ENCODE results near the gene CLIP1. TPM values are rescaled to one million over a fixed set of nuclear protein-coding genes. Genes with fewer than 3 reads are reported as not detected.

The CLIP1 gene
- total RNA-seq, 1 experiment from 2014 or later = 62.2 TPM

DNA sequence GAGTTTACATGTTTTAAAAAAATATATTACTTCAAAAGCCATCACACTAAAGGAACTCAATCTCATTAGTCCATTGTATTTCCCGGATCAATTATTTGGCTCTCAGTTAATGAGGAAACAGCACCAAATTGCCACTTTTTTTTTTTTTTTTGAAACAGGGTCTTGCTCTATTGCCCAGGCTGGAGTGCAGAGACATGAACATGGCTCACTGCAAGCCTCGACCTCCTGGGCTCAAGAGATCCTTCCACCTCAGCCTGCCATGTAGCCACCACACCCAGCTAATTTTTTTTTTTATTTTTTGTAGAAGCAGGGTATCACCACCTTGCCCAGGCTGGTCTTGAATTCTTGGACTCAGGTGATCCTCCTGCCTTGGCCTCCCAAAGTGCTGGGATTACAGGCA lies 77.4 kb downstream of the CLIP1 start:
- POLR2A ChIA-PET (ENCODE audit: low non-redundant PET) = no interaction called here
- Histone ChIP-seq H3K4me3 (ENCODE audit: low read depth, low read length, poor library complexity, severe bottlenecking) (no peak overlapping the region), H3K4me1 (ENCODE audit: insufficient read depth, low read length, poor library complexity, severe bottlenecking) (no peaks in the 10 kb centered on the region), H3K27ac (ENCODE audit: low read depth, low read length, poor library complexity, severe bottlenecking) (no peak overlapping the region), H3K36me3 (ENCODE audit: insufficient read depth, low read length, poor library complexity, severe bottlenecking) (no peaks in the 10 kb centered on the region), H3K9me3 (ENCODE audit: low read depth, low read length, poor library complexity, severe bottlenecking) (no peaks in the 10 kb centered on the region), H3K27me3 (replicated peaks; ENCODE audit: insufficient read depth, low read depth, low read length, poor library complexity) (no peaks in the 10 kb centered on the region)
- intact Hi-C loops (cut with micrococcal nuclease; ENCODE audit: unreplicated experiment) = no loop called here
- TF ChIP-seq, protein P1, sequence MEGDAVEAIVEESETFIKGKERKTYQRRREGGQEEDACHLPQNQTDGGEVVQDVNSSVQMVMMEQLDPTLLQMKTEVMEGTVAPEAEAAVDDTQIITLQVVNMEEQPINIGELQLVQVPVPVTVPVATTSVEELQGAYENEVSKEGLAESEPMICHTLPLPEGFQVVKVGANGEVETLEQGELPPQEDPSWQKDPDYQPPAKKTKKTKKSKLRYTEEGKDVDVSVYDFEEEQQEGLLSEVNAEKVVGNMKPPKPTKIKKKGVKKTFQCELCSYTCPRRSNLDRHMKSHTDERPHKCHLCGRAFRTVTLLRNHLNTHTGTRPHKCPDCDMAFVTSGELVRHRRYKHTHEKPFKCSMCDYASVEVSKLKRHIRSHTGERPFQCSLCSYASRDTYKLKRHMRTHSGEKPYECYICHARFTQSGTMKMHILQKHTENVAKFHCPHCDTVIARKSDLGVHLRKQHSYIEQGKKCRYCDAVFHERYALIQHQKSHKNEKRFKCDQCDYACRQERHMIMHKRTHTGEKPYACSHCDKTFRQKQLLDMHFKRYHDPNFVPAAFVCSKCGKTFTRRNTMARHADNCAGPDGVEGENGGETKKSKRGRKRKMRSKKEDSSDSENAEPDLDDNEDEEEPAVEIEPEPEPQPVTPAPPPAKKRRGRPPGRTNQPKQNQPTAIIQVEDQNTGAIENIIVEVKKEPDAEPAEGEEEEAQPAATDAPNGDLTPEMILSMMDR (conservative IDR thresholded peaks at IDR 0.05; ENCODE audit: low read depth, low read length) = no peak
- TF ChIP-seq EZH2 (IDR thresholded peaks at IDR 0.05; ENCODE audit: borderline replicate concordance, low read depth, low read length, poor library complexity, severe bottlenecking) = no peak
- no TSS peak for BruUV-seq (replicated peaks)
- CTCF ChIA-PET = no interaction called here
- no peak for DNase-seq (ENCODE audit: low spot score)

DNA sequence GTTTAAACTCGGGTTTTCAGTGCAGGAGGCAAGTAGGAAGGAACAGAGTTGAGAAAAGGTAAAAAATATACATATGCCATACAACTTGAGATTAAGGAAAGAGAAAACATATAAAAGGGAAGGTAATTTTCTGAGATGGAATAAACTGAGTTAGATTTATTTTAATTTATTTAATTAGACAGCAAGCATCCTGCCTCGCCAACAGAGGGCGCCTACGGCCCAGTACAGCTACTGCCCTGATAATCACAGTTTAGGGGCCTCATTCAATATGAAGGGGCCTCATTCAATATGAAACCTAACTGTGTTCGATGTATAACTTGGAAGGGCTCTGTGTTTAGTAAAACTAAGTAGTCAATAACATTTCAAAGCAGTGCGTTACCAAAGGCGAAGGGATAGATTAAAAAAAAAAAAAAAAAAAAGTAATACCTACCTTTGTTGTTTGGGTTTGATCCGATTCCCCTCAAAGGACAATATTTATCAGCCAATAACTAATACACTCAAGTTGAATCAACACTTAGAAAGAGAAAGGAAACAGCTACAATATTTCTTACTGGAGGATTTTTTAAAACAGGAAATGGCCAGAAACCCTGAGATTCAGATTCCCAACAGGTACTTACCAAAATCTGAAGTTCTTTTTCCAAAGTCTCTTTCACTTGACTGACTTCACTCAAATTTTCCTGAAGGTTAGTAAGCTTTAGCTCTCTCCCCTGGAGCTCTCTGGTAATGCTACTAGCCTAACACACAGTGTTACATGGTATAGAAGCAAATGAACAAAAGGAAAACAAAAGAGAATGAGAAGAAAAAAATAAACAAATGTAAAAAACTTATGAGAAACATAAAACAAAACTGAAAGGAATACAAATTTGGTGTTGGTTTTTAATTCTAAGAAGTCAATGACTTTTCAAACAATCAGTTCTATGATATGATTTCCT lies 86.2 kb downstream of the CLIP1 start:
- Histone ChIP-seq H3K27me3 (replicated peaks; ENCODE audit: insufficient read depth, low read depth, low read length, poor library complexity) (no peaks in the 10 kb centered on the region), H3K4me1 (ENCODE audit: insufficient read depth, low read length, poor library complexity, severe bottlenecking) (no peaks in the 10 kb centered on the region), H3K4me3 (ENCODE audit: low read depth, low read length, poor library complexity, severe bottlenecking) (no peak overlapping the region), H3K27ac (ENCODE audit: low read depth, low read length, poor library complexity, severe bottlenecking) (no peak overlapping the region), H3K9me3 (ENCODE audit: low read depth, low read length, poor library complexity, severe bottlenecking) (no peaks in the 10 kb centered on the region), H3K36me3 (ENCODE audit: insufficient read depth, low read length, poor library complexity, severe bottlenecking) (peaks cover 15% of the 10 kb centered on the region)
- intact Hi-C loops (cut with micrococcal nuclease; ENCODE audit: unreplicated experiment) = loop anchor here (5.0 kb wide), 1 partner anchor 136 kb away; no protein-coding TSS in a partner anchor
- DNase-seq (ENCODE audit: low spot score) = peak; percentile 47
- POLR2A ChIA-PET (ENCODE audit: low non-redundant PET) = no interaction called here
- CTCF ChIA-PET = interaction anchor here (0.7 to 0.9 kb wide), 2 partner anchors 135 to 242 kb away, joined by 3 to 6 read pairs; no protein-coding TSS in a partner anchor
- BruUV-seq (replicated peaks) = no TSS peak
- no peak for TF ChIP-seq EZH2 (IDR thresholded peaks at IDR 0.05; ENCODE audit: borderline replicate concordance, low read depth, low read length, poor library complexity, severe bottlenecking)
- TF ChIP-seq, protein P1 (conservative IDR thresholded peaks at IDR 0.05; ENCODE audit: low read depth, low read length) = peak; percentile 78

DNA sequence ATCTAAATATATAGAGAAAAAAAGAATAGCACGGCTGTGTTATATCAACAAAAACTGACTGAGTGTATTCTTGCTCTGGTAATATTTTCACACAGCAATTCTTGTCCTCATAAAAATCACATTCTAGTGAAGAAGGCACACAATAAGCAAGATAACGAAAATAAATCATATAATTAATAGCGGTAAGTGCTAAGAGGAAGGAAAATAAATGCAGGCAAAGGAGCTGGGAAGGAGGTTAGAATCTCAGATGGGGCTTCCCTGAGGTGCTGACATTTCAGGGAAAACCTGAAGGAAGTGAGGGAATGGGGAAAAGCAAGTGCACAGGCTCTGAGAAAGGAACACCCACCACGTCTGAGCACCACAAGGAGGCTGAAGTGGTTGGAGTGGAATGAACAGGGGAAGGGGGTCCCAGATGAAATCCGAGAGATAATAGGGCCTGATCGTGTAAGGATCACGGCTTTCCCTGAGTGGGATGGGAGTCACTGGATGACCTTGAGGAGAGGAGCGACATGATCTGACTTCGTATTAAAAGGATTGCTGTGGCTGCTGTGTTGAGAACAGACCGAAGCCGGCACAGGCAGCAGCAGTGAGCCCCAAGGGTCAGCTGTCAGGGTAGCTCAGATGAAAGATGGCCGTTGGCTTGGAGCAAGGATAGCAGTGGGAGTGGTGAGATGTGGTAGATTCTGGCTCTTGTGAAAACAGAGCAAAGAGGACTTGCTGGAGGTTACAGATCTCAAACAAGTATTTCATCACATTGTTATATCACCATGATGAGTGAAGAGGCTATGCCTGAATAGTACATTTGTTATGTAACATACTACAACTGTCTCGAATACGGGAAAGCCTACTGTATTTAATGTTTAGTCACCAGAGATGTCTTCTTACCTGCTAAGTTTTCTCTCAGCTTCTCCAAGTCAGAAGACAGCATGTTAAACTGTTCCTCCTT lies 89.1 kb downstream of the CLIP1 start:
- POLR2A ChIA-PET (ENCODE audit: low non-redundant PET) = no interaction called here
- intact Hi-C loops (cut with micrococcal nuclease; ENCODE audit: unreplicated experiment) = no loop called here
- peaks cover 18% of the 10 kb centered on the region for H3K36me3 ChIP-seq (ENCODE audit: insufficient read depth, low read length, poor library complexity, severe bottlenecking)
- no peak overlapping the region for H3K27ac ChIP-seq (ENCODE audit: low read depth, low read length, poor library complexity, severe bottlenecking)
- H3K4me3 ChIP-seq (ENCODE audit: low read depth, low read length, poor library complexity, severe bottlenecking) = no peak overlapping the region
- no TSS peak for BruUV-seq (replicated peaks)
- no peaks in the 10 kb centered on the region for H3K27me3 ChIP-seq (replicated peaks; ENCODE audit: insufficient read depth, low read depth, low read length, poor library complexity)
- no peak for DNase-seq (ENCODE audit: low spot score)
- CTCF ChIA-PET = no interaction called here
- no peaks in the 10 kb centered on the region for H3K4me1 ChIP-seq (ENCODE audit: insufficient read depth, low read length, poor library complexity, severe bottlenecking)
- no peak for TF ChIP-seq EZH2 (IDR thresholded peaks at IDR 0.05; ENCODE audit: borderline replicate concordance, low read depth, low read length, poor library complexity, severe bottlenecking)
- no peaks in the 10 kb centered on the region for H3K9me3 ChIP-seq (ENCODE audit: low read depth, low read length, poor library complexity, severe bottlenecking)

Data from A673 (cell line).